HG02973 (cell line): ENCODE results near the gene DAZL.

ENCODE experiments used
- ATAC-seq: cut with Tn5 transposase; IDR thresholded peaks from one replicate; pipeline ENCODE4 v1.9.1; 2021; ENCODE audit warnings: moderate library complexity; ENCODE audit not compliant: unreplicated experiment

The DAZL gene

DNA sequence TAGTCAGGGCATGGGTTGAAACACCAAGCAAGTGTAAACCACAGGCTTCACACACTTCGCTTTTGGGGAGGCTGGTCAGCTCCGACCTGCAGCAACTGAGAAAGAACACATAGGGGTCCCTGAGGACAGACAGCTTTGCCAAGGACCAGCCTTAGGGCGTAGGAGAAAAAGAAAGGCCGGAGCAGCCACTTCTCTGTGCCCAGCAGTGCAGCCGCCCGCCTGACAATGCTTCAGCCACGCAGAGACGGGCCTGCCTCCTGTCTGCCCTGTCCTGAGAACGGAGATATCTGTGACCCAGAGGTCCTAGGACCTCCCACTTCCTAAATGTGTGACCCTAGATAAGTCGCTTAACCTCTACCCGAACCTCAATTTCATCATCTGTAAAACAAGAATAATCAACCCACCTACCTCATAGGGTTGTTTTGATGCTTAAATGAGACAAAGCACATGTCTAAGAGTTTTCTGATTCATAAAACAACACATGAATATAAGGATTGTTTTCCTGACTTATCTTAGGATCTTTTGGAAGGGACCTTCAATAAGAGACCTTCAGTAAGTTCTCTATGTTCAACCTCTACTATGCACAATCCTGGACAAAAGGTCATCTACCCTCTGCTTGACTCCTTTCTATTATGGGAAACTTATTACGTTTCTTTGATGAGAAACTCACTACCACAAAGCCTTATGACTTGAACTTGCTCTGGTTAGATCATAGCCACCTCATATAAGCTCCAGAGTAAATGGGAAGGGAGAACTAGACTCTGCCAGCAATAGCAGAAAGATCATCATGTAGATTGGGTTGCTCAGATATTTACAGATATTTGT is 58.8 kb downstream of the DAZL start:
- ATAC-seq: no peak

- no peak for ATAC-seq
These were observed 59.6 kb downstream of the DAZL start for GRCh38 chr3:16545413-16546185.

DNA sequence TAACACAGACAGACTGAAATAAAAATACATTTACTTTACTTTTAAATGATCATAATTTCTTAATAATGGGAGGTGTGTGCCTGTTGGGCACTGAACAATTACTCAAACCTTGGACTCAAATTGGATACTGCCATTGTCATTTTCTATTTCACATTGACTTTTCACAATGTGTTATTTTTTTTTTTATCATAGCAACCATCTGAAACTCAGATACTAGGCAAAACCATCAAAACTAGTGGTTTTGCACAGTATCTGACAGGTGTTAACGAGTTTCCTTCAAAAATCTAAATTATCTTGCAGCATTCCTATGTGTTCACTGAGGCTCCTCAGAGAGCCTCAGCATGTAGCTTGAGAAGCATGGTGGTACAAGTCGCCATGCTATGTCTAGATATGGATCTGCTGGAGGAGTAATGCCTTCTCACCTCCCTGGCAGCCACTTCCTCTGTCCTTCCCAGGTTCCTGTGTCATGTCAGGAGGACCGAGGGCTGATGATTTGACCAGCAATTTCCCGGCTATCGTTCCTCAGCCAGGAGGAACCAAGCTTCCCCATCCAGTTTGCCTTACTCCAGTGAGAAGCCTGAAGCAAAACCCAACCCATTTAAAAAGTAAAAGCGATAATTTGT is 61.9 kb downstream of the DAZL start:
- ATAC-seq: no peak

GRCh38 chr3:16538507-16538906 is 66.7 kb downstream of the DAZL start:
- no peak for ATAC-seq

- no peak for ATAC-seq
These were observed 68.2 kb downstream of the DAZL start for GRCh38 chr3:16536996-16537395.
